A549 (cell line): Measurements from ENCODE around the gene CREM. TPM values are rescaled to one million over a fixed set of nuclear protein-coding genes. Genes with fewer than 3 reads are reported as not detected.

Experiments used
- ATAC-seq, 2 experiments: fragments of 200-7000 bp in 1 of 2; fragments of >200 bp in 1 of 2; cut with Nextera tagmentation in 1 of 2; cut with Tn5 transposase in 1 of 2; 3 replicates each; pipeline versions ENCODE4 v1.8.0 to v1.9.1; 2018 to 2020; ENCODE audit warnings: mild to moderate bottlenecking in 1 of 2, moderate library complexity in 1 of 2
- CTCF ChIA-PET: fragments of 300-600 bp; sonication (Branson Sonifier 250); formaldehyde crosslinking; extraction: SDS; loops from one replicate; lab custom pipeline; 2021; ENCODE audit warnings: antibody characterized with exemption, inconsistent platforms; lab: Yijun Ruan, JAX
- POLR2A ChIA-PET: fragments of 350-600 bp; formaldehyde crosslinking; extraction: SDS; loops from one replicate; lab custom pipeline; 2021; ENCODE audit warnings: antibody characterized with exemption, inconsistent platforms; lab: Yijun Ruan, JAX
- DNase-seq, 2 experiments: peaks; one replicate each; pipeline versions ENCODE4 v3.0.0 to v3.0.0-alpha.2; 2011 to 2016; ENCODE audit warnings: low read depth in 1 of 2, low spot score in 1 of 2
- FAIRE-seq: peaks from 2 replicates; lab custom pipeline; 2011; peaks lifted over from hg19 to GRCh38; lab: Jason Lieb, UNC
- H3K27ac ChIP-seq, 2 experiments: fragments of >200 bp; sonication (Bioruptor Twin); formaldehyde crosslinking; 3 replicates each; pipeline ENCODE4 v1.5.1; 2016 to 2017
- H3K4me1 ChIP-seq: fragments of >200 bp; sonication (Bioruptor Twin); formaldehyde crosslinking; 3 replicates; pipeline ENCODE4 v1.6.1; 2016
- H3K4me2 ChIP-seq: fragments of >200 bp; sonication (Bioruptor Twin); formaldehyde crosslinking; 3 replicates; pipeline ENCODE4 v1.6.1; 2016
- H3K4me3 ChIP-seq: fragments of >200 bp; sonication (Bioruptor Twin); formaldehyde crosslinking; 3 replicates; pipeline ENCODE4 v1.5.1; 2016
- H3K9me3 ChIP-seq: fragments of >200 bp; sonication (Bioruptor Twin); formaldehyde crosslinking; 3 replicates; pipeline ENCODE4 v1.6.1; 2016
- ATOH8 ChIP-seq: fragments of 250-450 bp; sonication (Bioruptor Pico); IDR thresholded peaks from 2 replicates; pipeline ENCODE4 v1.5.0; 2020; ENCODE audit warnings: low read depth, mild to moderate bottlenecking, moderate library complexity
- BCL3 ChIP-seq: fragments of >200 bp; sonication (Bioruptor Twin); formaldehyde crosslinking; IDR thresholded peaks from 3 replicates; pipeline ENCODE4 v1.6.1; 2016
- CHD4 ChIP-seq: fragments of 200-600 bp; sonication (generic); IDR thresholded peaks from 2 replicates; pipeline ENCODE4 v1.6.1; 2016; ENCODE audit warnings: antibody characterized with exemption, mild to moderate bottlenecking, borderline replicate concordance
- E2F6 ChIP-seq: IDR thresholded peaks from 2 replicates; pipeline ENCODE4 v1.6.1; 2012; ENCODE audit warnings: low read depth, borderline replicate concordance
- GATA3 ChIP-seq: IDR thresholded peaks from 2 replicates; pipeline ENCODE4 v1.6.1; 2012; ENCODE audit warnings: borderline replicate concordance
- HDAC2 ChIP-seq: fragments of 200-600 bp; sonication (generic); IDR thresholded peaks from 2 replicates; pipeline ENCODE4 v1.6.1; 2016
- MAX ChIP-seq: IDR thresholded peaks from 2 replicates; pipeline ENCODE4 v1.6.1; 2012
- MAZ ChIP-seq: fragments of 150-350 bp; IDR thresholded peaks from 2 replicates; pipeline ENCODE4 v1.6.1; 2014; ENCODE audit warnings: antibody characterized with exemption, low read depth, low read length, borderline replicate concordance
- POLR2AphosphoS2 ChIP-seq: conservative IDR thresholded peaks from 2 replicates; pipeline ENCODE4 v1.6.1; 2012; ENCODE audit warnings: low read length, improper control_type of control experiment, inconsistent platforms
- RARB ChIP-seq: fragments of 250-450 bp; sonication (Bioruptor Pico); IDR thresholded peaks from 2 replicates; pipeline ENCODE4 v1.8.0; 2021; ENCODE audit warnings: mild to moderate bottlenecking, moderate library complexity
- RNF2 ChIP-seq: fragments of 200-600 bp; sonication (generic); IDR thresholded peaks from 2 replicates; pipeline ENCODE4 v1.6.1; 2016; ENCODE audit warnings: low read depth, mild to moderate bottlenecking, antibody characterized with exemption, moderate library complexity, borderline replicate concordance
- TFCP2L1 ChIP-seq: fragments of 250-450 bp; sonication (Bioruptor Pico); IDR thresholded peaks from 2 replicates; pipeline ENCODE4 v1.5.0; 2021; ENCODE audit warnings: mild to moderate bottlenecking
- TP53 ChIP-seq: fragments of 250-450 bp; sonication (Bioruptor Pico); IDR thresholded peaks from 2 replicates; pipeline ENCODE4 v1.5.0; 2021; ENCODE audit warnings: mild to moderate bottlenecking, moderate library complexity
- ZFP36 ChIP-seq: fragments of 450-650 bp; IDR thresholded peaks from 2 replicates; pipeline ENCODE4 v1.6.1; 2014; ENCODE audit warnings: borderline replicate concordance; ENCODE audit not compliant: partially characterized antibody
- WGBS: methylation state at CpG from one replicate; pipeline ENCODE4 v1.1.6; 2017; ENCODE audit errors: missing lambda C conversion rate; 5-methylcytosine and 5-hydroxymethylcytosine counted together
- polyA plus RNA-seq, 4 experiments: library from polyadenylated mRNA; depleted of rRNA in 3 of 4; stranded (reverse); fragments of >200 nt; fragmentation: RNase III in 1 of 4; extraction: RNeasy Plus Mini Kit Qiagen cat#74134 plus additional on column Dnase treatment in 1 of 4; gene quantifications; 2 replicates in 3 of 4; 3 replicates in 1 of 4; pipeline ENCODE4 v1.2.3, GENCODE V29; 2011 to 2017

CREM gene
- polyA plus RNA-seq, 2 of the 4 experiments (the other 2 are of a cell fraction), result 53.3 to 112 TPM

- no peak for TF ChIP-seq ATOH8 (CRISPR knock-in tag)
Measured at GRCh38 chr10:35237766-35238512, 111.3 kb downstream of the CREM start (continued).

GRCh38 chr10:35244549-35244948 is 117.9 kb downstream of the CREM start:
- WGBS, result 0% methylated on average over 2 of the region's 2 CpGs
- ChIA-PET POLR2A (no interaction called here), CTCF (no interaction called here)
- H3K4me3 ChIP-seq, result no peak overlapping the region
- no peaks in the 10 kb centered on the region for H3K9me3 ChIP-seq
- ATAC-seq (no peak), FAIRE-seq (no peak), DNase-seq (no peak)
- H3K4me1 ChIP-seq, result no peaks in the 10 kb centered on the region
- TF ChIP-seq TFCP2L1 (CRISPR knock-in tag), result no peak
- no peak overlapping the region for H3K4me2 ChIP-seq
- no peak overlapping the region for H3K27ac ChIP-seq

GRCh38 chr10:35246770-35247343 is 120.2 kb downstream of the CREM start:
- Histone ChIP-seq H3K4me3 (no peak overlapping the region), H3K9me3 (no peaks in the 10 kb centered on the region), H3K4me2 (no peak overlapping the region), H3K4me1 (no peaks in the 10 kb centered on the region), H3K27ac (no peak overlapping the region)
- CTCF ChIA-PET, result no interaction called here
- no peak for ATAC-seq
- DNase-seq, result no peak
- no peak for FAIRE-seq
- WGBS, result 76% methylated on average over 7 of the region's 8 CpGs
- POLR2A ChIA-PET, result no interaction called here
- TF ChIP-seq BCL3 (no peak), MAX (no peak), E2F6 (no peak), ZFP36 (no peak), RNF2 (no peak), RARB (no peak)

- Histone ChIP-seq H3K9me3 (no peaks in the 10 kb centered on the region), H3K27ac (no peak overlapping the region), H3K4me3 (no peak overlapping the region), H3K4me1 (no peaks in the 10 kb centered on the region), H3K4me2 (no peak overlapping the region)
- POLR2A ChIA-PET, result no interaction called here
- FAIRE-seq (no peak), DNase-seq (no peak), ATAC-seq (no peak)
- TF ChIP-seq MAZ, result no peak
- TF ChIP-seq POLR2AphosphoS2, result no peak
- no peak for TF ChIP-seq GATA3
- no peak for TF ChIP-seq CHD4
- TF ChIP-seq RNF2, result no peak
- no peak for TF ChIP-seq TP53
- TF ChIP-seq HDAC2, result no peak
- CTCF ChIA-PET, result interaction anchor here (0.6 kb wide), 1 partner anchor 329 kb away, joined by 3 read pairs; no protein-coding TSS in a partner anchor
- 75% methylated on average over 6 of the region's 6 CpGs for WGBS
Measured at GRCh38 chr10:35251373-35252100, 124.9 kb downstream of the CREM start.
